ENCODE data around the gene NMNAT2. TPM values are rescaled to one million over a fixed set of nuclear protein-coding genes. Genes with fewer than 3 reads are reported as not detected.

The NMNAT2 gene
- total and polyA plus RNA-seq, 2 of the 13 experiments (the other 11 are each of a cell fraction or from before 2014, with no cell fraction given) = not detected

DNA sequence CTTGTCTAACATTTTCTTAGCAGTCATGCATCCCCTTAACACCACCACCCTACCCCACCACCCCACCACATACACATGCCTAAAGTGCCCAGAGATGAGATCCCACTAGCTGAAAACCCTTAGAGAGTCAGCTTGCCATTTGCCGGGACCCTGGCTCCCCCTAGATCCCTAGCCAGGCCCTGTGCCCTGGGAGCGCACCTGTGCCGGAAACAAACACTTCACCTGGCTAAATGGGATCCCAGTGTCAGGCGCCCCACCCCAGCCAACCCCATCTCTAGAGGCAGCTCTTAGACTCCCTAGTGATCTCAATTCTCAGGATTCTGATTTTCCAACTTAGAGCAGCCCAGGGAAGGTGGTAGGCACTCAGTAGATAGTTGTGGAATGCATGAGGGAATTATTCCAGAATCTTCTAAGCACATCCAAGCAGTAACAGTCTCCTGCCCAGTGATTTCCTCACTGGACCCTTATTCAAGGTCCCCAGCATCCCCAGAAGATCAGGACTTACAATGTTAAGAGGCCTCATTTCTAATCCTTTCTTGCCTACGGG lies 126.9 kb downstream of the NMNAT2 start:
- Histone ChIP-seq H3K27ac (ENCODE audit: extremely low read length, insufficient read depth, low read length) (no peak overlapping the region), H3K4me1 (ENCODE audit: insufficient read depth, low read length) (no peaks in the 10 kb centered on the region), H4K20me1 (ENCODE audit: insufficient read depth, low read length) (no peaks in the 10 kb centered on the region), H3K4me3 (replicated peaks in 1 of 3; ENCODE audit: insufficient read depth in 1 of 3, low read depth in 2 of 3, low read length in 3 of 3) (no peak overlapping the region), H3K9me3 (ENCODE audit: low read length) (no peaks in the 10 kb centered on the region), H3K27me3 (ENCODE audit: control insufficient read depth in 1 of 2, insufficient read depth in 2 of 2, low read length in 2 of 2) (peaks cover 1 to 2% of the 10 kb centered on the region in 2 experiments; a peak in 2 of 5 replicates), H3K4me2 (ENCODE audit: low read depth, low read length) (no peak overlapping the region), H2AFZ (ENCODE audit: low read length) (no peak overlapping the region), H3K79me2 (ENCODE audit: insufficient read depth, low read length) (no peaks in the 10 kb centered on the region), H3K9ac (ENCODE audit: insufficient read depth, low read depth, low read length) (no peak overlapping the region), H3K36me3 (replicated peaks in 1 of 2; ENCODE audit: control insufficient read depth in 1 of 2, insufficient read depth in 2 of 2, low read length in 2 of 2) (no peaks in the 10 kb centered on the region)
- in situ Hi-C loops (cut with HindIII; ENCODE audit: extremely low pct_ligation_motif_present, low pct_unique_long_range_greater_than_20kb) = loop anchor here (25.0 kb wide), 1 partner anchor 271 kb away; no protein-coding TSS in a partner anchor
- ChIA-PET POLR2A (no interaction called here), CTCF (ENCODE audit: low intra/inter-chr PET ratio, low total read pairs) (no interaction called here)
- no peak for ATAC-seq
- FAIRE-seq = no peak
- DNase-seq (ENCODE audit: low spot score) = no peak
- TF ChIP-seq, protein P1, sequence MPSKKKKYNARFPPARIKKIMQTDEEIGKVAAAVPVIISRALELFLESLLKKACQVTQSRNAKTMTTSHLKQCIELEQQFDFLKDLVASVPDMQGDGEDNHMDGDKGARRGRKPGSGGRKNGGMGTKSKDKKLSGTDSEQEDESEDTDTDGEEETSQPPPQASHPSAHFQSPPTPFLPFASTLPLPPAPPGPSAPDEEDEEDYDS (CRISPR knock-in tag; IDR thresholded peaks at IDR 0.05) = no peak
- TF ChIP-seq, protein P2, sequence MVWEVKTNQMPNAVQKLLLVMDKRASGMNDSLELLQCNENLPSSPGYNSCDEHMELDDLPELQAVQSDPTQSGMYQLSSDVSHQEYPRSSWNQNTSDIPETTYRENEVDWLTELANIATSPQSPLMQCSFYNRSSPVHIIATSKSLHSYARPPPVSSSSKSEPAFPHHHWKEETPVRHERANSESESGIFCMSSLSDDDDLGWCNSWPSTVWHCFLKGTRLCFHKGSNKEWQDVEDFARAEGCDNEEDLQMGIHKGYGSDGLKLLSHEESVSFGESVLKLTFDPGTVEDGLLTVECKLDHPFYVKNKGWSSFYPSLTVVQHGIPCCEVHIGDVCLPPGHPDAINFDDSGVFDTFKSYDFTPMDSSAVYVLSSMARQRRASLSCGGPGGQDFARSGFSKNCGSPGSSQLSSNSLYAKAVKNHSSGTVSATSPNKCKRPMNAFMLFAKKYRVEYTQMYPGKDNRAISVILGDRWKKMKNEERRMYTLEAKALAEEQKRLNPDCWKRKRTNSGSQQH (CRISPR knock-in tag; IDR thresholded peaks at IDR 0.05; ENCODE audit: low read depth) = no peak
- TF ChIP-seq MIXL1 (CRISPR knock-in tag; IDR thresholded peaks at IDR 0.05) = no peak
- TF ChIP-seq, protein P3, sequence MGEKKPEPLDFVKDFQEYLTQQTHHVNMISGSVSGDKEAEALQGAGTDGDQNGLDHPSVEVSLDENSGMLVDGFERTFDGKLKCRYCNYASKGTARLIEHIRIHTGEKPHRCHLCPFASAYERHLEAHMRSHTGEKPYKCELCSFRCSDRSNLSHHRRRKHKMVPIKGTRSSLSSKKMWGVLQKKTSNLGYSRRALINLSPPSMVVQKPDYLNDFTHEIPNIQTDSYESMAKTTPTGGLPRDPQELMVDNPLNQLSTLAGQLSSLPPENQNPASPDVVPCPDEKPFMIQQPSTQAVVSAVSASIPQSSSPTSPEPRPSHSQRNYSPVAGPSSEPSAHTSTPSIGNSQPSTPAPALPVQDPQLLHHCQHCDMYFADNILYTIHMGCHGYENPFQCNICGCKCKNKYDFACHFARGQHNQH (CRISPR knock-in tag; IDR thresholded peaks at IDR 0.05) = no peak
- TF ChIP-seq ZNF335 (CRISPR knock-in tag; IDR thresholded peaks at IDR 0.05) = no peak
- no peak for TF ChIP-seq TAF15 (IDR thresholded peaks at IDR 0.05; ENCODE audit: low read depth, low read length, poor library complexity, severe bottlenecking)
- TF ChIP-seq SMARCC2 (IDR thresholded peaks at IDR 0.05) = no peak
- no peak for TF ChIP-seq NFIC (IDR thresholded peaks at IDR 0.05; ENCODE audit: low read length)
- TF ChIP-seq, protein P4, sequence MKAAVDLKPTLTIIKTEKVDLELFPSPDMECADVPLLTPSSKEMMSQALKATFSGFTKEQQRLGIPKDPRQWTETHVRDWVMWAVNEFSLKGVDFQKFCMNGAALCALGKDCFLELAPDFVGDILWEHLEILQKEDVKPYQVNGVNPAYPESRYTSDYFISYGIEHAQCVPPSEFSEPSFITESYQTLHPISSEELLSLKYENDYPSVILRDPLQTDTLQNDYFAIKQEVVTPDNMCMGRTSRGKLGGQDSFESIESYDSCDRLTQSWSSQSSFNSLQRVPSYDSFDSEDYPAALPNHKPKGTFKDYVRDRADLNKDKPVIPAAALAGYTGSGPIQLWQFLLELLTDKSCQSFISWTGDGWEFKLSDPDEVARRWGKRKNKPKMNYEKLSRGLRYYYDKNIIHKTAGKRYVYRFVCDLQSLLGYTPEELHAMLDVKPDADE (CRISPR knock-in tag; IDR thresholded peaks at IDR 0.05) = no peak
- no peak for TF ChIP-seq ZBTB8A (CRISPR knock-in tag; IDR thresholded peaks at IDR 0.05; ENCODE audit: borderline replicate concordance, low read depth)
- TF ChIP-seq PHF5A (CRISPR knock-in tag; IDR thresholded peaks at IDR 0.05; ENCODE audit: low read depth, unreplicated experiment) = no peak
- TF ChIP-seq, protein P5, sequence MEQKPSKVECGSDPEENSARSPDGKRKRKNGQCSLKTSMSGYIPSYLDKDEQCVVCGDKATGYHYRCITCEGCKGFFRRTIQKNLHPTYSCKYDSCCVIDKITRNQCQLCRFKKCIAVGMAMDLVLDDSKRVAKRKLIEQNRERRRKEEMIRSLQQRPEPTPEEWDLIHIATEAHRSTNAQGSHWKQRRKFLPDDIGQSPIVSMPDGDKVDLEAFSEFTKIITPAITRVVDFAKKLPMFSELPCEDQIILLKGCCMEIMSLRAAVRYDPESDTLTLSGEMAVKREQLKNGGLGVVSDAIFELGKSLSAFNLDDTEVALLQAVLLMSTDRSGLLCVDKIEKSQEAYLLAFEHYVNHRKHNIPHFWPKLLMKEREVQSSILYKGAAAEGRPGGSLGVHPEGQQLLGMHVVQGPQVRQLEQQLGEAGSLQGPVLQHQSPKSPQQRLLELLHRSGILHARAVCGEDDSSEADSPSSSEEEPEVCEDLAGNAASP (CRISPR knock-in tag; IDR thresholded peaks at IDR 0.05; ENCODE audit: borderline replicate concordance) = no peak
- TF ChIP-seq PHF20 (CRISPR knock-in tag; IDR thresholded peaks at IDR 0.05) = no peak
- TF ChIP-seq CCDC6 (CRISPR knock-in tag; IDR thresholded peaks at IDR 0.05) = no peak
- TF ChIP-seq ZNF703 (CRISPR knock-in tag; IDR thresholded peaks at IDR 0.05; ENCODE audit: borderline replicate concordance) = no peak
- BruUV-seq (replicated peaks) = no TSS peak
- WGBS (ENCODE audit: low lambda C conversion rate) = 59% methylated on average over 5 of the region's 5 CpGs
- intact Hi-C loops (cut with micrococcal nuclease; ENCODE audit: unreplicated experiment) = no loop called here

Measured in HepG2 (cell line).